ENCODE results near the gene CCDC200. TPM values are rescaled to one million over a fixed set of nuclear protein-coding genes. Genes with fewer than 3 reads are reported as not detected.
"Not testable (repeated sequence)": the region's sequence is repeated elsewhere in the genome, so short reads cannot be mapped to it uniquely, and the experiment has no call there.

Gene CCDC200
- total RNA-seq, 2 donors from 2014 or later: not detected

DNA sequence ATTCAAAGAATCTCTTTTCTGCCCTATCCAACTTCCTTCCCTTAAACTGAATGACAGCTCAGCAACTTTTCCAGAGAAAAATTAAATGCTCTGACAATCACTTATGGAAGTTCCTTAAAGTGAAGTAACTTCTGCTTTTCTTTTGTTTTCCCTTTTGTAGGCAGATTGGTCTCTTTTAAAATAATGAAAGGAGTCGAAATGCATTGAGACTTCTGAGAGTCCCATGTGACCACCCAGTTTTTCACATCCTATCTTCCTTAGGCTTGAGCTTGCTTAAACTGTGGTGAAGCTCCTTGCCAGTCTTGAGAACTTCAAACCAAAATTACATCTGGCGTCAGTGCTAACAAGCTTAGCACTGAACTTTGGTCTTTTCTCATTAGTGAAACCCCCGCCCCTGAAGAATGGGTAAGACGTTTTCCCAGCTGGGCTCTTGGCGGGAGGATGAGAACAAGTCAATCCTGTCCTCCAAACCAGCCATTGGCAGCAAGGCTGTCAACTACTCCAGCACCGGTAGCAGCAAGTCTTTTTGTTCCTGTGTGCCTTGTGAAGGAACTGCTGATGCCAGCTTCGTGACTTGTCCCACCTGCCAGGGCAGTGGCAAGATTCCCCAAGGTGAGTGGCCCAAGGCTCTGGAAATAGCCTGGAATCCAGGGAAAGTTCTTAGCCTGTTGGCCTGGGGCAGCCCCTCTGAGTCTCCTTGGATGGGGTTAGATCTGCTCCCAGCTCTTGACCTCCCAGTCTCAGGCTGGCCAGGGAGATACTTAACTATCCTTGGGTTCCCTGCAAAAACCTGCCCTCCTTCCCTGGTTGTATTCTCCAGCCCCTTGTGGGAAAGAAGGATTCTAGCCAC lies 15.6 kb downstream of the CCDC200 start:
- ATAC-seq (ENCODE audit: insufficient number of reproducible peaks, low FRiP score, low read depth): no peak
- DNase-seq (ENCODE audit: low spot score): no peak
- peaks cover 0 to 21% of the 10 kb centered on the region in 2 donors for H3K4me1 ChIP-seq (ENCODE audit: control insufficient read depth in 1 of 2, low read depth in 2 of 2)
- TF ChIP-seq CTCF (IDR thresholded peaks at IDR 0.05): no peak
- H3K27me3 ChIP-seq (replicated peaks; ENCODE audit: insufficient read depth): no peaks in the 10 kb centered on the region
- H3K36me3 ChIP-seq: peaks cover 36% of the 10 kb centered on the region
- peak overlapping the region in 1 of 2 donors; percentile 66 for H3K27ac ChIP-seq
- no peaks in the 10 kb centered on the region for H3K9me3 ChIP-seq
- H3K4me3 ChIP-seq: peak overlapping the region; percentile 72

GRCh38 chr17:43211480-43212402 lies 16.7 kb downstream of the CCDC200 start, which contains the start of gene TMEM106A:
TMEM106A (plus strand) TSS chr17:43211875; CDS start chr17:43213042, 1,167 bp downstream.
- no peaks in the 10 kb centered on the region for H3K27me3 ChIP-seq (replicated peaks; ENCODE audit: insufficient read depth)
- peak within 1 kb of the TSS; percentile 72 for H3K4me3 ChIP-seq
- TF ChIP-seq CTCF (IDR thresholded peaks at IDR 0.05): peak; percentile 50
- H3K4me1 ChIP-seq (ENCODE audit: control insufficient read depth in 1 of 2, low read depth in 2 of 2): peaks cover 0 to 21% of the 10 kb centered on the region in 2 donors
- H3K9me3 ChIP-seq: no peaks in the 10 kb centered on the region
- DNase-seq (ENCODE audit: low spot score): peak; percentile 20
- H3K36me3 ChIP-seq: peaks cover 32% of the 10 kb centered on the region
- peak; percentile 56 for ATAC-seq (ENCODE audit: insufficient number of reproducible peaks, low FRiP score, low read depth)
- peak within 1 kb of the TSS; percentile 66 to 77 for H3K27ac ChIP-seq

GRCh38 chr17:43211123-43211479 lies 17.3 kb downstream of the CCDC200 start:
- H3K4me1 ChIP-seq (ENCODE audit: control insufficient read depth in 1 of 2, low read depth in 2 of 2): peaks cover 0 to 21% of the 10 kb centered on the region in 2 donors
- TF ChIP-seq CTCF (IDR thresholded peaks at IDR 0.05): no peak
- ATAC-seq (ENCODE audit: insufficient number of reproducible peaks, low FRiP score, low read depth): no peak

DNA sequence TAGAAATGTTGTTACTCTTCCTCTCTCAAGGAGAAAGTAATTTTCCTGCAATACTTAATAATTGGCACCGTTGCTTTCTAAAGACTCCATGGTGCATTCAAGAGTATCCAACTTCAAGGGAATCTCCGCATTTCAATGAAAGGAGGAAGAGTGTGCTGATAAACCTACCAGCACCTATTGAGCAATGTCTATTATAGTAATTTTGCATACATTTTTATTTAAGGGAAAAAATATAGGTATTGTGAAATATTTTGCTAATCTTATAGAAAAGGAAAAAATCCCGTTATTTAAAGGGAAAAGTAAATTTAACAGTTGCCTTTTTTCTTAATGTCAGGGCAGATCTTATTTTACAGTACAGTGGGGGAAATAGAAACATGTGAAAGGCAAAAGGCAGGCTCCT lies 17.8 kb downstream of the CCDC200 start:
- TF ChIP-seq CTCF (IDR thresholded peaks at IDR 0.05): no peak
- H3K36me3 ChIP-seq: peaks cover 28% of the 10 kb centered on the region
- H3K4me1 ChIP-seq (ENCODE audit: control insufficient read depth in 1 of 2, low read depth in 2 of 2): peaks cover 0 to 21% of the 10 kb centered on the region in 2 donors
- ATAC-seq (ENCODE audit: insufficient number of reproducible peaks, low FRiP score, low read depth) (no peak), DNase-seq (ENCODE audit: low spot score) (no peak)
- H3K9me3 ChIP-seq: no peaks in the 10 kb centered on the region
- H3K27me3 ChIP-seq (replicated peaks; ENCODE audit: insufficient read depth): no peaks in the 10 kb centered on the region
- H3K27ac ChIP-seq: peak overlapping the region in 1 of 2 donors; percentile 77
- no peak overlapping the region for H3K4me3 ChIP-seq

More at GRCh38 chr17:43211123-43211479, 17.3 kb downstream of the CCDC200 start:
- peak overlapping the region; percentile 72 for H3K4me3 ChIP-seq
- no peaks in the 10 kb centered on the region for H3K27me3 ChIP-seq (replicated peaks; ENCODE audit: insufficient read depth)
- H3K27ac ChIP-seq: peak overlapping the region; percentile 66 to 77
- peaks cover 32% of the 10 kb centered on the region for H3K36me3 ChIP-seq
- DNase-seq (ENCODE audit: low spot score): no peak
- H3K9me3 ChIP-seq: no peaks in the 10 kb centered on the region

- H3K27me3 ChIP-seq (replicated peaks; ENCODE audit: insufficient read depth); H3K9me3 ChIP-seq; H3K4me3 ChIP-seq; H3K4me1 ChIP-seq (ENCODE audit: control insufficient read depth in 1 of 2, low read depth in 2 of 2); ATAC-seq (ENCODE audit: insufficient number of reproducible peaks, low FRiP score, low read depth); DNase-seq (ENCODE audit: low spot score); H3K27ac ChIP-seq: not testable (repeated sequence)
- peaks cover 75% of the 10 kb centered on the region for H3K36me3 ChIP-seq
Measured at GRCh38 chr17:43203013-43203412, 25.4 kb downstream of the CCDC200 start.

All from thoracic aorta (tissue), 2 donors.